ENCODE data around the gene FGFRL1.

- TF ChIP-seq CTCF (IDR thresholded peaks at IDR 0.05 in 8 of 11, conservative IDR thresholded peaks at IDR 0.05 in 3 of 11) (no peak), POLR2A (IDR thresholded peaks at IDR 0.05) (no peak), POLR2AphosphoS5 (IDR thresholded peaks at IDR 0.05) (no peak)
Measured at GRCh38 chr4:1047106-1047975, 35.9 kb downstream of the FGFRL1 start.

Measured in spleen (tissue), 7 donors.